ENCODE data around the gene MZT2A. TPM values are rescaled to one million over a fixed set of nuclear protein-coding genes. Genes with fewer than 3 reads are reported as not detected.
"Not testable (repeated sequence)": the region's sequence is repeated elsewhere in the genome, so short reads cannot be mapped to it uniquely, and the experiment has no call there.

MZT2A gene
- total RNA-seq, 1 donor from 2014 or later: 108 TPM

DNA sequence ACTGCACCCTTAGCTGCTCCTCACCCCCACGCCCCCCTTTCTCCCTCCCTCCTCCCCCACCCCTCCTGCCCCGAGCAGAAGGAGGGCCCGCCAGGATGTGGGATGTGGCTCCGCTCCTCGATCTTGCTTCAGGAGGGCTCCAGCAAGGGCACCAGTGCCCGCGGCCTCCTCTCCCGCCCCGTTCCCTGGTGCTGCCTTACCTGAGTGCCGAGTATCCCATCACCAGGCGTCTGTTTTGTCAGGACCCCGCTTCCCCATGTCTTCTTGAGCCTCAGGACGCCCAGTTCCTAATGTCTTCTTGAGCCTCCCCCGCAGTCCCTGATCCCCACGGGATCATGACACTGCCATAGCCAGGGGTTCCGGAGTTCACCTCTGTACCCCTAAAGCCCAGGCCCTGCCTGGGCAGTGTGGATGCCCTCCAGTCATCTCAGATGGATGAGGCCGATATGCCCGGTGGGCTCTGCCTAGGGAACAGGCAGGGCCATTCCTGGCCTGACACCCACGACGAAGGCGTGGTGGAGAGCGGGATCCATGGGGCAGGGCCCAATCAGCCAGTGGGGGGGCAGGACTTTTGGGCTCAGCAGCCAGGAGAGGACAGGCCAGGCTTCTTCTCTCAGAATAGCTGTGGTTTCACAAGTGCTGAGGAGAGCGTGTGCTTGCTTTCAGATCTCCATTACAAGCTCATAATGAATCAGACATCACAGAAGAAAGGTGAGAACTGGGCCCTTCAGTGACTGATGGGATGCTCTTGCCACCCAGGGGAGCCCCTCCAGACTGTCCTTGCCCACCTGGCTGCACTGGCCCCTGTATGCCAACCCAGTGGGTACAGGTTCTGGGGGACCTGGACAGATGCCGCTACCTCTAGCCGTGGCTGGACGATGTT lies 37.0 kb upstream of the MZT2A start:
- Mint-ChIP-seq H3K27ac (peak overlapping the region; percentile 10), H3K4me3 (peak overlapping the region; percentile 74), H3K4me1 (peaks cover 11% of the 10 kb centered on the region)
- DNase-seq; H3K27me3 Mint-ChIP-seq; H3K36me3 Mint-ChIP-seq (ENCODE audit: low read depth); intact Hi-C loops (cut with micrococcal nuclease); H3K9me3 Mint-ChIP-seq: not testable (repeated sequence)

DNA sequence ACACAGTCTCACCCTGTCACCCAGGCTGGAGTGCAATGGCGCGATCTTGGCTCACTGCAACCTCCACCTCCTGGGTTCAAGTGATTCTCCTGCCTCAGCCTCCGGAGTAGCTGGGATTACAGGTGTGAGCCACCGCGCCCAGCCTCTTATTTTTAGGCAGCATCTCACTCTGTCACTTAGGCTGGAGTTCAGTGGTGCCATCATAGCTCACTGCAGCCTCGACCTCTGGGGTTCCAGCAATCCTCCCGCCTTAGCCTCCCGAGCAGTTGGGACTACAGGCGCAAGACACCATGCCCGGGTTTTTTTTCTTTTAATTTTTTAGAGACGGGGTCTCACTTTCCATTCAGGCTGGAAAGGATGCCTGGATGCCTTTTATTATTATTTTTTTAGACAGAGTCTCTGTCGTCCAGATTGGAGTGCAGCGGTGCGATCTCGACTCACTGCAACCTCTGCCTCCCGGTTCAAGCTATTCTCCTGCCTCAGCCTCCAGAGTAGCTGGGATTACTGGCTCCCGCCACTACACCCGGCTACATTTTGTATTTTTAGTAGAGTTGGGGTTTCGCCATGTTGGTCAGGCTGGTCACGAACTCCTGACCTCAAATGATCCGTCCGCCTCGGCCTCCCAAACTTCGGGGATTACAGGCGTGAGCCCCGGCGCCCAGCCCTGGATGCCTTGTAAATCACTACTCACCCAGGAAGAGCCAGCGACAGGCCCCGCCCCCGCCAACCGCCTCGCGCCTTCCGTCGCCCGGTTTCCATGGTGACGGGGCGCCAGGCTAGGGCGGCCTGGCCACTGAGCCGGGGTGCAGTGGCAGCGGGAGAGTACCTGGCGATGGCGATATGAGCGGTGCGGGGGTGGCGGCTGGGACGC lies 35.2 kb upstream of the MZT2A start, which contains the start of gene CCDC74A:
CCDC74A (plus strand) TSS at position 758 of the 871 bp plus-strand sequence; CDS start at position 841, 83 bp downstream.
- H3K4me1 Mint-ChIP-seq: peaks cover 11% of the 10 kb centered on the region
- intact Hi-C loops (cut with micrococcal nuclease): loop anchor here (2.0 kb wide), 1 partner anchor 35 kb away; the partner anchor contains the start of gene MZT2A
- H3K4me3 Mint-ChIP-seq: peak within 1 kb of the TSS; percentile 87
- not testable (repeated sequence) for H3K36me3 Mint-ChIP-seq (ENCODE audit: low read depth); H3K27me3 Mint-ChIP-seq; H3K9me3 Mint-ChIP-seq
- peak; percentile 96 for DNase-seq
- H3K27ac Mint-ChIP-seq: peak within 1 kb of the TSS; percentile 75

DNA sequence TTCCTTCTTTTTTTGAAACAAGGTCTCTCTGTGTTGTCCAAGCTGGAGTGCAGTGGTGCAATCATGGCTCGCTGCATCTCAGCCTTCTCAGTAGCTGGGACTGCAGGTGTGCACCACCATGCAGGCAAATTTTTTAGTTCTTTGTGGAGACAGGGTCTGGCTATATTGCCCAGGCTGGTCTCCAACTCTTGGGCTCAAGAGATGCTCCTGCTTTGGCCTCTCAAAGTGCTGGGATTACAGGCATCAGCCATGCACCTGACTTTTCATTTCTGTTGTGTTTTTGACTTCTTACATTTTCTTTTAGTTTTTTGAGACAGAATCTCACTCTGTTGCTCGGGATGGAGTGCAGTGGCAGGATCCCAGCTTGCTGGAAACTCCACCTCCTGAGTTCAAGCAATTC lies 33.1 kb upstream of the MZT2A start:
- H3K9me3 Mint-ChIP-seq, H3K27me3 Mint-ChIP-seq: not testable (repeated sequence)

DNA sequence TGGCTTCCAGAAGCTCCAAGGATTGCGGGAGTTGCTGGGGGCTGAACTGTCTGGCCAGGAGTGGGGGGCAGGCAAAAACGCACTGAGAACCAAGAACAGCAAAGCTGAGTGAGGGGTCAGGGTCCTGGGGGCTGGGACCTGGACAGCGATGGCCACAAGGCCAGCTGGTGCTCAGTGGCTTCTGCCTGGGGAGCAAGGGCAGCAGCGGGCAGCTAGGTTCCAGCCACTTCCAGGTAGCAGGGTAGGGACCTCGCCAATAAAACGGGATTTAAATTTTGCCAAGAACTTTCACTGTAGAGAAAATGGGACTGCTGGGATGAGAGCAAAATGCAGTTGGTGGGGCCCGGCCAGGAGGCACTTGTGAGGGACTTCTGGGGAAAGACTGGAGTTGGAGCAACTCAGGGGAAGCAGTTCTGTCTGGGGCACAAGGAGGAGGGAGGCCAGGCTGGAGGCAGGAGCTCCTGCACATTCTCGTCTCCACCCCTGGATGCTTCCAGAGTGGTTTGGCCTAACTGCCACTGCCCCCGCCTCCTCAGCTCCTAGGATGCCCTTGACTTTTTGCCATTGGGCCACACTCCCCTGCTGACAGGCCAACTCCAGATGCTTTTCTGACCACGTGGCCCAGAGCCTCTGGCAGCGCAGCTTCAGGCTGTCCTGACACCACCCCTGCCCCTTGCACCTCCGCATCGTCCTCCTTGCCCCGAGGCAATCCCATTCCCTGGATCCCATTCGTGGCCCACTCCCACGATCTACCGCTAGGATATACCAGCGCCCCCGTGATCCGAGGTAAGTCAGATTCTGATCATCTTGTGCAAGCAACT lies 30.0 kb upstream of the MZT2A start:
- no peak for DNase-seq
- Mint-ChIP-seq H3K27me3 (no peaks in the 10 kb centered on the region), H3K9me3 (no peaks in the 10 kb centered on the region), H3K36me3 (ENCODE audit: low read depth) (peaks cover 12% of the 10 kb centered on the region), H3K27ac (no peak overlapping the region), H3K4me1 (no peaks in the 10 kb centered on the region), H3K4me3 (no peak overlapping the region)
- intact Hi-C loops (cut with micrococcal nuclease): no loop called here

More for the DNA sequence above, 33.1 kb upstream of the MZT2A start:
- H3K4me3 Mint-ChIP-seq; intact Hi-C loops (cut with micrococcal nuclease); H3K36me3 Mint-ChIP-seq (ENCODE audit: low read depth); DNase-seq; H3K27ac Mint-ChIP-seq: not testable (repeated sequence)
- H3K4me1 Mint-ChIP-seq: peaks cover 11% of the 10 kb centered on the region

DNA sequence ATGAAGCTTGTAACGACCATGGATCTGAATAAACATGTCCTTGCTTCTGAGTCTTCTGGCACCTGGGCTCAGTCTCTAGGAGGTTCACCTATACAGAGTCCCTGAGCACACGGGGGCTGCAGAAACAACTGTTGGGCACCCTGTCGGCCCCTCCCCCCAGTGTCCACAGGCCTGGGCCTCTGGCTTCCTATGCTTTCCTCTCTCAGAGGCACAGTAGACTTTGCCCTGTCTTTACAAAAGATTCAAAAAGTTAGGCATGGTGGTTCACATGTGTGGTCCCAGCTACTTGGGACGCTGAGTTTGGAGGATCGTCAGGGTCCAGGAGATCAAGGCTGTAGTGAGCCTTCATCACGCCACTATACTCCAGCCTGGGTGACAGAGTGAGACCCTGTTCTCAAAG lies 29.3 kb upstream of the MZT2A start:
- H3K27ac Mint-ChIP-seq; H3K27me3 Mint-ChIP-seq; H3K4me1 Mint-ChIP-seq; intact Hi-C loops (cut with micrococcal nuclease); H3K9me3 Mint-ChIP-seq; H3K4me3 Mint-ChIP-seq; DNase-seq: not testable (repeated sequence)
- peaks cover 15% of the 10 kb centered on the region for H3K36me3 Mint-ChIP-seq (ENCODE audit: low read depth)

DNA sequence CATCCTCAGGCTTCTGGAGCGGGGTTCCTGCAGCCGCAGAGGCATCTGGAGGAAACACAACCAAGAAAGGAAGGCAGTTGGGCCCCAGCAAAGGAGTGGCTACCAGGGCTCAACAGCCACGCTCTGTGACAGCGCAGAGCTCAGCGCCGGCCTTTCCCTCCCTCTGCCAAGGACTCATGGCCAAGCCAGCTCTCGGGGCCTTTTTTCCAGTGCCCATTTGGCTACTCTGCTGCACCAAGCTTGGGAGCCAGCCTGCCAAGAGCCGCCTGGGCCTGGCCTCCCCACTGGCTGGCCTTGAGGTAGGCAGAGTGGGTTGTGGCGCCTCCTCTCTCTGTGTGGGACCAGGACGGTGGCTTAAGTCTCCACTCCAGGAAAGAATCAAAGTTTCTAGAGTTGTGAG lies 28.3 kb upstream of the MZT2A start:
- DNase-seq: no peak
- H3K27ac Mint-ChIP-seq: no peak overlapping the region
- no peaks in the 10 kb centered on the region for H3K9me3 Mint-ChIP-seq
- H3K36me3 Mint-ChIP-seq (ENCODE audit: low read depth): peaks cover 15% of the 10 kb centered on the region
- no peak overlapping the region for H3K4me3 Mint-ChIP-seq
- H3K4me1 Mint-ChIP-seq: no peaks in the 10 kb centered on the region
- H3K27me3 Mint-ChIP-seq: no peaks in the 10 kb centered on the region
- intact Hi-C loops (cut with micrococcal nuclease): no loop called here

DNA sequence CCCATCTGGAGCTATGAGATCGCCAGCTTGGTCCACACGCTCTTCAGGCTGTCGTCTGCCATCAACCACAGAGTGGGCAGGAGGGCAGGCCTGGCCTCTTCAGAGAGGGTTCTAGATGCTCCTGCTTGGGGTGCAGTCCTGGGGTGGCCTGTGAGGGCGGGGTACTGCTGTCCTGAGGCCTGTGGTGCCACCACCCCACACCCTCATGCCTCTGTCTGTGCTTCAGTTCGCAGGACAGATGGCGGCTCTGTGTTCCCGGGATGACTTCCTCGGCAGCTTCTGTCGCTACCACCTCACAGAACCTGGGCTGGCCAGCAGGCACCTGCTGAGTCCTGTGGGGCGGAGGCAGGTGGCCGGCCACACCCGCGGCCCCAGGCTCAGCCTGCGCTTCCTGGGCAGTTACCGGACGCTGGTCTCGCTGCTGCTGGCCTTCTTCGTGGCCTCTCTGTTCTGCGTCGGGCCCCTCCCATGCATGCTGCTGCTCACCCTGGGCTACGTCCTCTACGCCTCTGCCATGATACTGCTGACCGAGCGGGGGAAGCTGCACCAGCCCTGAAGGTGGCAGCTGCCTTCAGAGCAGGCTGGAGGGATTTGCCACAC lies 27.8 kb upstream of the MZT2A start:
- H3K27me3 Mint-ChIP-seq; intact Hi-C loops (cut with micrococcal nuclease): not testable (repeated sequence)

DNA sequence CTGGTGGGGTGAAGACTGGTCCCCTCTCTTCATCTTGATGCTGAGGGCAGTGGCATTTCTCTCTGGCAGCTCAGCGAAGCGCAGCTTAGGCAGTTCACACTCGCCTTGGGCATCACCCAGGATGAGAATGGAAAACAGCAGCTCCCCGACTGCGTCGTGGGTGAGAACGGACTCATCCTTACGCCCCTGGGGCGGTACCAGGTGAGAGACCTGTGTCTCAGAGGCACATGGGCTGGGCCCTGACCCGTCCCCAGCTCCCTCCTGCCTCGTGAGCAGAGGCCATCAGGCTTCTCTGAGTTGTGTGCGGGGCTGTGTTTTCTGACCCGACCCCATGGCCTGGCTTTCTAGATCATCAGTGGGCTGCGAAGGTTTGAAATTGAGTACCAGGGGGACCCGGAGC lies 27.3 kb upstream of the MZT2A start:
- intact Hi-C loops (cut with micrococcal nuclease): no loop called here
- Mint-ChIP-seq H3K9me3 (no peaks in the 10 kb centered on the region), H3K4me3 (no peak overlapping the region), H3K27ac (no peak overlapping the region), H3K27me3 (no peaks in the 10 kb centered on the region), H3K36me3 (ENCODE audit: low read depth) (peaks cover 15% of the 10 kb centered on the region), H3K4me1 (peaks cover 2% of the 10 kb centered on the region)
- no peak for DNase-seq

More for the DNA sequence above, 27.8 kb upstream of the MZT2A start:
- H3K27ac Mint-ChIP-seq, H3K4me1 Mint-ChIP-seq, DNase-seq, H3K4me3 Mint-ChIP-seq, H3K9me3 Mint-ChIP-seq: not testable (repeated sequence)
- H3K36me3 Mint-ChIP-seq (ENCODE audit: low read depth): peaks cover 15% of the 10 kb centered on the region

DNA sequence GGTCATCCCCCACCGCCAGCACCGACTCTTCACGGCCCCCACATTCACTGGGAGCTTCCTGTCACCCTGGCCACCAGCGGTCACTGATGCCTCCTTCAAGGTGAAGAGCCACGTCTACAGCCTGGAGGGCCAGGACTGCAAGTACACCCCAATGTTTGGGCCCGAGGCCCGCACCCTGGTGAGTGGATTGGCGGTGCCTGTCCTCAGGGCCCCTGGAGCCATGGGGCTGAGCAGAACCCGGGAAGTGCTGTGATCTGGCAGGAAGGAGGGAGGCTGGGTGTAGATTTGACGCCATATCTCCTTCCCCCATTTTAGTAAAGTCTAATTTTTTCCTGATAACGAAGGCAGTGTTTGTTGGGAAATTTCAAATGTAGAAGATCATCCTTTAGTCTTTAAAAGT lies 26.3 kb upstream of the MZT2A start:
- H3K27me3 Mint-ChIP-seq; DNase-seq; H3K27ac Mint-ChIP-seq; H3K4me3 Mint-ChIP-seq; H3K9me3 Mint-ChIP-seq; intact Hi-C loops (cut with micrococcal nuclease); H3K4me1 Mint-ChIP-seq: not testable (repeated sequence)
- H3K36me3 Mint-ChIP-seq (ENCODE audit: low read depth): peaks cover 23% of the 10 kb centered on the region

DNA sequence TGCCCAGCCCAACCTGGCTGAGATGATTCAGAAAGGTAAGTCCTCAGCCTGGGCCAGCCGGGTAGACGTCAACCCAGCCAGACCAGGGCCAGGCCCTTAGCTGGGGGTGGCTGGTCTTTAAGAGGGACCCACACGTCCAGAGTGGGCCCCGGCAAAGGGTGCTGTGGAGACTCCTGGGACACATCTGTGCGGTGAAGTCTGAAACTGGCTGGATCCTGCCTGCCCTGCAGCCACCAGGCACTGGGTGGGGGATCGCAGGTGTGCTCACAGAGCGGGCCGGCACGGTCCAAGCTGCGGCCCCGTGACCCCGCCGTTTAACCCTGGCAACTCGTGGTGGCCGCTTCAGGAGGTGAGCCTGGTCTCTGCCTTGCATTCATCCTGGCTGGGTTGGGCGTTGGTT lies 25.7 kb upstream of the MZT2A start:
- H3K4me3 Mint-ChIP-seq; intact Hi-C loops (cut with micrococcal nuclease); DNase-seq; H3K9me3 Mint-ChIP-seq; H3K27ac Mint-ChIP-seq; H3K27me3 Mint-ChIP-seq; H3K4me1 Mint-ChIP-seq: not testable (repeated sequence)
- peaks cover 23% of the 10 kb centered on the region for H3K36me3 Mint-ChIP-seq (ENCODE audit: low read depth)

DNA sequence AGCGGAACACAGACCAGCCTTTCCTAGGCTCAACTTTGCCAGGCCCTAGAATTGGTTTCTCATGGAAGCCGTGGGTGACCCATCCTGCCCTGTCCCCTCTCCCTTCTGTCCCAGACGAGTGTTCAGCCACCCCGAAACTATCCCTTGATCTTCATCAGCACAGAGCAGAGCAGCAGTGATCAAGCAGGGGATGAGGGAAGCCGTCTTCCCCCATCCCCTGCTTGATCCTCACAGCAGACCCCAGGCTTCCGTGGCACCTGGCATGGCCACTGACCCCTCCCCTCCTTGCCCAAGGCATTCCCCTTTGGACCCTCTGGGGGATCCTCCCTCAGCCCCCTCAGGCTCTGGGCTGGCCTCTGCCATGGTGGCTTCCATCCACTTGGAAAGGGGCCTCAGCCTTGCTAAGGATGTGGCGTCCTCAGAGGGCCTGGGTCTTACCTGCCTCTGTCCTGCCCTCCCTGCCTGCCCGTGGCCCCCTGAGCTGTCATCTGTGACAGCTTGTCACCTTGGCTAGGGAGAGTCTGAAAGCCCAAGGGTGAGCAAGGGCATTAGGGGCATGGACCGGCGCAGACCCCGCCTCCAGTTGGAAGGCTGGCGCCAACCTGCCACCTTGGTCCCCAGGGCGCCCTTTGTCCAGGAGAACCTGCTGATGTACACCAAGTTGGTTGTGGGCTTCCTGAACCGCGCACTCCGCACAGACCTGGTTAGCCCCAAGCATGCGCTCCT lies 25.1 kb upstream of the MZT2A start:
- intact Hi-C loops (cut with micrococcal nuclease): no loop called here
- DNase-seq: no peak
- Mint-ChIP-seq H3K27me3 (no peaks in the 10 kb centered on the region), H3K4me3 (no peak overlapping the region), H3K27ac (no peak overlapping the region), H3K36me3 (ENCODE audit: low read depth) (peaks cover 27% of the 10 kb centered on the region), H3K4me1 (peaks cover 9% of the 10 kb centered on the region), H3K9me3 (no peaks in the 10 kb centered on the region)

DNA sequence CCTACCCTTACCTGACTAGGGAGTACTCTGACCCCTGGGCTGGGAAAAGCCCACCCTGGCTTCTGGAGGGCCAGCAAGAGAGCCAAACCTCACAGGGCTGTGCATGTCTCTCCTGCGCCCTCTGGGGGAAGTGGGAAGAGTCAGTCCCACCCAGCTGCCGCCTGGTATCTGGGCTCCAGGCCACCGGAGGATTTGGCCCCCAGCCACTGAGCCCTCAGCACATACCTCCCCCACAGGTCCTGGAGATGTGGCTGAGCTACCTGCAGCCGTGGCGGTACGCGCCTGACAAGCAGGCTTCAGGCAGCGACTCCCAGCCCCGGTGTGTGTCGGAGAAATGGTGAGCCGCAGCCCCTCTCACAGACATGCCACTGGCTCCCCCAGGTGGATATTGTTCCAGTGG lies 24.4 kb upstream of the MZT2A start:
- Mint-ChIP-seq H3K36me3 (ENCODE audit: low read depth) (peaks cover 23% of the 10 kb centered on the region), H3K4me1 (peaks cover 10% of the 10 kb centered on the region)
- H3K27ac Mint-ChIP-seq; DNase-seq; H3K9me3 Mint-ChIP-seq; H3K4me3 Mint-ChIP-seq; H3K27me3 Mint-ChIP-seq; intact Hi-C loops (cut with micrococcal nuclease): not testable (repeated sequence)

DNA sequence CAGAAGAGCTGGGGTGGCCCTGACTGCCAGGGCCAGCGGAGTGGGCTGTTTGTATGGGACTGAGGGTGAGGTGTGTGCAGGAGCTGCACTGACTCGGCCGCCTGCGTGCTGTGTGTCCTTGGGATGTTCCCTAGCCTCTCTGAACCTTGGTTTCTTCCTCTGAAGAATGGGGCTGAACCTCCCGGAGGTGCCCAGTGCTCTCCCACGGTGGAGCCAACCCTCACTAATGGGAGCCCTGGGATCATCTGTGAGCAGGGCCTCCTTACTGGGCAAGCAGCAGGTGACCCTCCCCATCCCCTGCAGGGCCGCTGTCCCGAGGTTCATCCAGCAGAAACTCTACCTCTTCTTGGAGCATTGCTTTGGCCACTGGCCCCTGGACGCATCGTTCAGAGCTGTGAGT lies 23.8 kb upstream of the MZT2A start:
- Mint-ChIP-seq H3K27ac (no peak overlapping the region), H3K9me3 (no peaks in the 10 kb centered on the region), H3K36me3 (ENCODE audit: low read depth) (peaks cover 23% of the 10 kb centered on the region), H3K27me3 (no peaks in the 10 kb centered on the region), H3K4me1 (peaks cover 10% of the 10 kb centered on the region), H3K4me3 (no peak overlapping the region)
- intact Hi-C loops (cut with micrococcal nuclease): no loop called here
- no peak for DNase-seq

All from activated CD4-positive, alpha-beta T cell treated with anti-CD3 and anti-CD28 coated beads, Interleukin-2, amount 10 ng/mL, durations not matched to agents 24 days and 14 days (primary cell).